Type B pancreatic cell (in vitro differentiated cells): ENCODE measurements around the gene HUS1. TPM values are rescaled to one million over a fixed set of nuclear protein-coding genes. Genes with fewer than 3 reads are reported as not detected.
A peak's percentile ranks its signal among the peaks of the same experiment; 100 is the strongest.

ENCODE experiments used
- DNase-seq: peaks from one replicate; pipeline ENCODE4 v3.0.0; 2021; ENCODE audit warnings: mixed read lengths; ENCODE audit not compliant: unreplicated experiment; ENCODE audit errors: extremely low spot score
- H3K27ac Mint-ChIP-seq: 2 replicates; pipeline ENCODE4 v1.8.0; 2021; ENCODE audit warnings: mild to moderate bottlenecking, mixed read lengths
- H3K27me3 Mint-ChIP-seq: 2 replicates; pipeline ENCODE4 v1.8.0; 2021; ENCODE audit warnings: mixed read lengths
- H3K36me3 Mint-ChIP-seq: 2 replicates; pipeline ENCODE4 v1.8.0; 2021; ENCODE audit warnings: mixed read lengths
- H3K4me1 Mint-ChIP-seq: one replicate; pipeline ENCODE4 v1.8.0; 2021; ENCODE audit warnings: mixed read lengths; ENCODE audit not compliant: unreplicated experiment
- H3K4me3 Mint-ChIP-seq: 2 replicates; pipeline ENCODE4 v1.8.0; 2021; ENCODE audit warnings: mild to moderate bottlenecking, mixed read lengths
- H3K9me3 Mint-ChIP-seq: 2 replicates; pipeline ENCODE4 v1.8.0; 2021; ENCODE audit warnings: mixed read lengths
- long read RNA-seq: library from polyadenylated mRNA; unstranded; transcript quantifications from one replicate; pipeline ENCODE4 v2.0.0, GENCODE V29; 2020
- total RNA-seq: library from RNA; stranded (reverse); gene quantifications from 2 replicates; pipeline ENCODE4 v1.2.1, GENCODE V29; 2021; ENCODE audit warnings: low replicate concordance
- TF ChIP-seq, protein P1 (sequence below): fragments of 200-600 bp; sonication (generic); conservative IDR thresholded peaks from 2 replicates; pipeline ENCODE4 v1.5.0; 2021; ENCODE audit warnings: antibody characterized with exemption, mild to moderate bottlenecking

The HUS1 gene
- 26.4 and 34.5 TPM in 2 replicates for total RNA-seq
- long read RNA-seq, transcript HUS1-201 (8 exons, 2,935 nt) = major isoform, 14 of 34 reads
- long read RNA-seq, partial matches to known transcripts = 4 of 34 reads
- long read RNA-seq, other reads (novel, unspliced or antisense) = 13 of 34 reads

DNA sequence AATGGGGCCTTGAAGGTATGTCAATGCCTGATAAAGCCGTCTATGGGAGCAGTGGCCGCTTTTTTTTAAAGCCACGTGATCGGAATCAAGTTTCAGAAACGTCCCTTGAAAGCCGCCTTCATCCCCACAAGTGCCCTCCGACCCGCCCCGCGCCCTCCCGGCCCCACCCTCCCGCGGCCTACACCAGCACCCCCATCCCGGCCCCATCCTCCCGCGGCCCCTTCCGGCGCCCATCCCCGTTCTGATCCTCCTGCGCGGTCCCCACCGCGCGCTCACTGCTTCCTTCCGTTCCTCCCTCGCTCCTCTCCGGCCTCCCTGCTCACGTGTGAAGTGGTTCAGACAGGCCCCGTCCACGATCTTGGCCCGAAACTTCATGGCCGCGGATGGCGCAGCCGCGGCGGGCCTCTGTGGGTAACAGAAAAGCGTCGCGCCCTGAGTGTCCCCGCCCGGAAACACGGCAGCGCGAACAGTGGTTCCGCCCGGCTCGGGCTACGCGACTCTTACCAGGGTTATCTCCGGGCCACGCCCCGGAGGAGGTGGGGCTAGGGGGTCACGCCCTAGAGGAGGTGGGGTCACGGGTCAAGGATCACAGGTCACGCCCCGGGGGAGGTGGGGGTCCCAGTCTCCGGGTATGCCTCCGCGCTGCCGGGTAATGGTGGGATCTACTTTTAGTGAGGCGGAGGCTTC is at the start of gene HUS1:
TSS of gene HUS1 (minus strand) at position 471 of the 687 bp plus-strand sequence. CDS start at position 375, 96 bp downstream.
- Mint-ChIP-seq H3K27ac (peak within 1 kb of the TSS; percentile 94), H3K4me3 (peak within 1 kb of the TSS; percentile 99), H3K27me3 (no peaks in the 10 kb centered on the region), H3K9me3 (no peaks in the 10 kb centered on the region), H3K4me1 (peaks cover 15% of the 10 kb centered on the region), H3K36me3 (peaks cover 22% of the 10 kb centered on the region)
- DNase-seq = peak; percentile 84
- TF ChIP-seq, protein P1, sequence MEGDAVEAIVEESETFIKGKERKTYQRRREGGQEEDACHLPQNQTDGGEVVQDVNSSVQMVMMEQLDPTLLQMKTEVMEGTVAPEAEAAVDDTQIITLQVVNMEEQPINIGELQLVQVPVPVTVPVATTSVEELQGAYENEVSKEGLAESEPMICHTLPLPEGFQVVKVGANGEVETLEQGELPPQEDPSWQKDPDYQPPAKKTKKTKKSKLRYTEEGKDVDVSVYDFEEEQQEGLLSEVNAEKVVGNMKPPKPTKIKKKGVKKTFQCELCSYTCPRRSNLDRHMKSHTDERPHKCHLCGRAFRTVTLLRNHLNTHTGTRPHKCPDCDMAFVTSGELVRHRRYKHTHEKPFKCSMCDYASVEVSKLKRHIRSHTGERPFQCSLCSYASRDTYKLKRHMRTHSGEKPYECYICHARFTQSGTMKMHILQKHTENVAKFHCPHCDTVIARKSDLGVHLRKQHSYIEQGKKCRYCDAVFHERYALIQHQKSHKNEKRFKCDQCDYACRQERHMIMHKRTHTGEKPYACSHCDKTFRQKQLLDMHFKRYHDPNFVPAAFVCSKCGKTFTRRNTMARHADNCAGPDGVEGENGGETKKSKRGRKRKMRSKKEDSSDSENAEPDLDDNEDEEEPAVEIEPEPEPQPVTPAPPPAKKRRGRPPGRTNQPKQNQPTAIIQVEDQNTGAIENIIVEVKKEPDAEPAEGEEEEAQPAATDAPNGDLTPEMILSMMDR = no peak

DNA sequence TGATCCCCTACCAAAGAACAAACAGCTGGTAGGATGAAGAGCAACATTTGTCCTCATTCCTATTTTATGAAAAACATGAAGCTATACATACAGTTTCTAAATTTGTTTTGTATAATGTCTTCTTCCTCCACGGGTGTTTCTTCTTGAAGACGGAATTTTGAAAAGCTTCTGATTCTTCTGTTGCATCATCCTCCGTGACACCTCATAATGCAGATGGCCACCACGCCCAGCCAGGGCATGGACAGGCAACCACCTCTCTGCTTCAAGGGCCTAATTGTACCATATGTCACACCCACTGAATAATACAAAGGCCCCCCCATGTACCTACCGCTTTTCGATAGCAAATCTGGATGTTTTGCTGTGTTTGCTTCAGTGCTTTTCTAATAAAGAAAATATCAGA is 49.5 kb upstream of the HUS1 start, which contains the start of gene SUN3:
TSS of gene SUN3 (minus strand) at position 170 of the 400 bp plus-strand sequence. CDS start at position 1, 169 bp downstream.
- H3K9me3 Mint-ChIP-seq = no peaks in the 10 kb centered on the region
- H3K4me3 Mint-ChIP-seq = no peak within 1 kb of the TSS
- peaks cover 56% of the 10 kb centered on the region for H3K27me3 Mint-ChIP-seq

DNA sequence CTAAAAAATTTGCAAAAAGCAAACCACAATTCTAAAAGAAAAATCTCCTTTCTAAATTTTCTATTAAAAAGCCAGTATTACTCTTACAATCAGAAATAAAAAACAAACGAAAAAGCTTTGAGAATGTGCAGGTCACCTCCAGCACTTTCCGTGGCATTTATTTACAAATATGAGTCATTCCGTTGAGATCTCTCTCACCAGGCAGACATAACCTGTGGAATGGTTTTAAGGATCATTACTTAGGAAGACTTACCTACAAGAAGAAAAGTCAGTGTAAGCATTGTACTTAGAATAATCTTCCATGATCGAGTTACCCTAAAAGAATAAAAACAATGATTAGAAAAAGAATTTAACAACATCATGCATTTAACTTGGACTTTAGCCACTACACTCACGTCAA is 46.2 kb upstream of the HUS1 start:
- DNase-seq = no peak
- H3K9me3 Mint-ChIP-seq = no peaks in the 10 kb centered on the region
- H3K4me3 Mint-ChIP-seq = no peak overlapping the region
- no peaks in the 10 kb centered on the region for H3K4me1 Mint-ChIP-seq
- TF ChIP-seq, protein P1 = no peak
- H3K36me3 Mint-ChIP-seq = no peaks in the 10 kb centered on the region
- H3K27me3 Mint-ChIP-seq = peaks cover 37% of the 10 kb centered on the region
- no peak overlapping the region for H3K27ac Mint-ChIP-seq

More for the DNA sequence above, 49.5 kb upstream of the HUS1 start, which contains the start of gene SUN3:
- Mint-ChIP-seq H3K27ac (no peak within 1 kb of the TSS), H3K36me3 (no peaks in the 10 kb centered on the region), H3K4me1 (no peaks in the 10 kb centered on the region)
- no peak for DNase-seq
- TF ChIP-seq, protein P1 = no peak

DNA sequence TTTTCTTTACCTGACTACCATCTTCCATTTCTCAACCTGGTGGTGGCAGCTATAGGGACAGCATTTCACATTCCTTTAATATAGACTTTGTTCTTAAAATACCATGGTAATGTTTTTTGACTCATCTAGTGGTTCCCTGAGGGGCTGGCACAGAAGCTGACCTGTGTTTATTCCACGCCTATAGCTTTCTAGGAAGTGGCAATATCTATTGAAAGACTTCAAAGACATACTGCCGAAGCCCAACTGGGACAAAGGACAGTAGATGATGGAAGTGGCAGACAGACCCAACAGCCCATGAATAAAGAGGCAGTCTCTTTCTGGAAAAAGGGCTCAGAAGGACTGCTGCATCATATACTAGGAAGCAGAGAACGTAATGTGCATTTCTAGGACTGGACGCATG is 38.3 kb upstream of the HUS1 start:
- H3K27ac Mint-ChIP-seq = no peak overlapping the region
- H3K4me3 Mint-ChIP-seq = no peak overlapping the region
- DNase-seq = no peak
- TF ChIP-seq, protein P1 = no peak
- peaks cover 11% of the 10 kb centered on the region for H3K27me3 Mint-ChIP-seq
- no peaks in the 10 kb centered on the region for H3K9me3 Mint-ChIP-seq
- H3K36me3 Mint-ChIP-seq = no peaks in the 10 kb centered on the region
- H3K4me1 Mint-ChIP-seq = no peaks in the 10 kb centered on the region

DNA sequence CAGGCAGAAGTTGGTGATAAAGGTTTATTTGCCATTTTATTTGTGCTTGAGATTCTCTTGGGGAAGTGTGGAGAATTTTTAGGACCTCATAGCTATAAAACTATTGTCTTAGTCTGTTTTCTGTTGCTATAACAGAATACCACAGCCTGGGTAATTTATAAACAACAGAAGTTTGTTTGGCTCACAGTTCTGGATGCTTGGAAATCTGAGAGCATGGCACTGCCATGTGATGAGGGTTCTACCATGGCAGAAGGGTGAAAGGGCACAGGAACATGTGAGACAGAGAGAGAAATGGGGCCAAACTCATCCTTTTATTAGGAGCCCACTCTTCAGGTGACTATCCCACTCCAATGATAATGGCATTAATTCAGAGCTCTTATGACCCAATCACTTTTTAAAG is 37.2 kb upstream of the HUS1 start:
- Mint-ChIP-seq H3K9me3 (no peaks in the 10 kb centered on the region), H3K36me3 (no peaks in the 10 kb centered on the region), H3K4me3 (no peak overlapping the region), H3K4me1 (no peaks in the 10 kb centered on the region), H3K27me3 (peaks cover 11% of the 10 kb centered on the region), H3K27ac (no peak overlapping the region)
- TF ChIP-seq, protein P1 = no peak
- DNase-seq = no peak
